Vagina (tissue), 2 donors: ENCODE measurements around the gene ZNF630.

Source experiments
- CTCF ChIP-seq, 3 experiments: fragments of 450-650 bp in 2 of 3; fragments of 200-600 bp in 1 of 3; sonication (generic) in 1 of 3; IDR thresholded peaks; one replicate each; pipeline ENCODE4 v1.5.1; 2017 to 2019; ENCODE audit warnings: antibody characterized with exemption in 3 of 3, mild to moderate bottlenecking in 2 of 3, moderate library complexity in 2 of 3
- POLR2A ChIP-seq, 2 donors: fragments of 450-650 bp; IDR thresholded peaks; one replicate each; pipeline ENCODE4 v1.6.1; 2017; ENCODE audit warnings: antibody characterized with exemption in 2 of 2, mild to moderate bottlenecking in 2 of 2, moderate library complexity in 2 of 2
- POLR2AphosphoS5 ChIP-seq, 2 donors: sonication (generic); formaldehyde crosslinking; IDR thresholded peaks; one replicate each; pipeline ENCODE4 v1.9.0; 2017; ENCODE audit warnings: antibody characterized with exemption in 2 of 2, mild to moderate bottlenecking in 2 of 2, low read depth in 1 of 2; ENCODE audit not compliant: insufficient read depth in 1 of 2

- no peak for TF ChIP-seq CTCF (IDR thresholded peaks at IDR 0.05)
- no peak for TF ChIP-seq POLR2A (IDR thresholded peaks at IDR 0.05)
- no peak for TF ChIP-seq POLR2AphosphoS5 (IDR thresholded peaks at IDR 0.05; ENCODE audit: insufficient read depth in 1 of 2, low read depth in 1 of 2)
These were observed 18.7 kb upstream of the ZNF630 start for GRCh38 chrX:48090123-48090522.
